Coronary artery (tissue), 2 donors: ENCODE measurements around the gene BORCS6.

Source experiments
- DNase-seq: peaks from one replicate; pipeline ENCODE4 v3.0.0-alpha.2; 2017; ENCODE audit warnings: low spot score
- H3K27ac ChIP-seq, 2 donors: fragments of 200-600 bp; sonication (generic); one replicate each; pipeline ENCODE4 v1.5.1; 2016 to 2019
- H3K4me3 ChIP-seq: fragments of 200-600 bp; sonication (generic); 2 replicates; pipeline ENCODE4 v1.5.1; 2016; ENCODE audit warnings: mild to moderate bottlenecking, moderate library complexity
- CTCF ChIP-seq: fragments of 200-600 bp; sonication (generic); IDR thresholded peaks from one replicate; pipeline ENCODE4 v1.5.1; 2019; ENCODE audit warnings: antibody characterized with exemption

BORCS6 gene

GRCh38 chr17:8155996-8156245 lies 34.1 kb downstream of the BORCS6 start:
- Histone ChIP-seq H3K4me3 (peak overlapping the region; percentile 73), H3K27ac (peak overlapping the region; percentile 96 to 100)
- TF ChIP-seq CTCF = no peak
- DNase-seq = no peak

GRCh38 chr17:8155231-8155995 lies 34.6 kb downstream of the BORCS6 start:
- Histone ChIP-seq H3K27ac (peak overlapping the region; percentile 96 to 100), H3K4me3 (peak overlapping the region; percentile 73)
- no peak for TF ChIP-seq CTCF
- no peak for DNase-seq

- no peak for DNase-seq
- peak overlapping the region; percentile 96 to 100 for H3K27ac ChIP-seq
- H3K4me3 ChIP-seq = peak overlapping the region; percentile 73
- TF ChIP-seq CTCF = no peak
These were observed 35.3 kb downstream of the BORCS6 start for GRCh38 chr17:8154608-8155155.

- Histone ChIP-seq H3K27ac (peak overlapping the region; percentile 96 to 100), H3K4me3 (peak overlapping the region; percentile 73)
- peak; percentile 100 for DNase-seq
- no peak for TF ChIP-seq CTCF
These were observed 35.9 kb downstream of the BORCS6 start for GRCh38 chr17:8153957-8154607.

- DNase-seq = peak; percentile 90
- no peak for TF ChIP-seq CTCF
- Histone ChIP-seq H3K27ac (peak overlapping the region; percentile 96 to 100), H3K4me3 (peak overlapping the region; percentile 73)
These were observed 36.4 kb downstream of the BORCS6 start for GRCh38 chr17:8153525-8153956.

GRCh38 chr17:8153031-8153451 lies 36.9 kb downstream of the BORCS6 start:
- Histone ChIP-seq H3K4me3 (peak overlapping the region; percentile 73), H3K27ac (peak overlapping the region; percentile 96 to 100)
- peak; percentile 80 for DNase-seq
- TF ChIP-seq CTCF = no peak
